Stomach smooth muscle (tissue), 2 donors: ENCODE measurements around the gene SRBD1.

Experiments used
- H3K27ac ChIP-seq: one replicate; pipeline ENCODE4 v1.7.0; 2013; ENCODE audit warnings: mild to moderate bottlenecking, low read length, inconsistent platforms
- H3K27me3 ChIP-seq, 2 donors: one replicate each; pipeline ENCODE4 v1.7.0; 2013; ENCODE audit warnings: low read length in 2 of 2; ENCODE audit not compliant: insufficient read depth in 2 of 2, control insufficient read depth in 1 of 2
- H3K36me3 ChIP-seq, 2 donors: one replicate each; pipeline ENCODE4 v1.7.0; 2013; ENCODE audit warnings: low read length in 2 of 2; ENCODE audit not compliant: control insufficient read depth in 2 of 2, insufficient read depth in 2 of 2
- H3K4me1 ChIP-seq: one replicate; pipeline ENCODE4 v1.7.0; 2013; ENCODE audit warnings: low read length; ENCODE audit not compliant: control insufficient read depth, insufficient read depth
- H3K4me3 ChIP-seq, 2 donors: one replicate each; pipeline ENCODE4 v1.7.0; 2013; ENCODE audit warnings: low read length in 2 of 2
- H3K9ac ChIP-seq, 2 donors: one replicate each; pipeline ENCODE4 v1.7.0; 2013; ENCODE audit warnings: low read length in 2 of 2, mild to moderate bottlenecking in 1 of 2
- H3K9me3 ChIP-seq, 2 donors: one replicate each; pipeline ENCODE4 v1.7.0; 2013; ENCODE audit warnings: low read length in 2 of 2; ENCODE audit not compliant: control insufficient read depth in 2 of 2
- donor health status: healthy.
- donor health status: Pancreatic carcinoma.

The SRBD1 gene

DNA sequence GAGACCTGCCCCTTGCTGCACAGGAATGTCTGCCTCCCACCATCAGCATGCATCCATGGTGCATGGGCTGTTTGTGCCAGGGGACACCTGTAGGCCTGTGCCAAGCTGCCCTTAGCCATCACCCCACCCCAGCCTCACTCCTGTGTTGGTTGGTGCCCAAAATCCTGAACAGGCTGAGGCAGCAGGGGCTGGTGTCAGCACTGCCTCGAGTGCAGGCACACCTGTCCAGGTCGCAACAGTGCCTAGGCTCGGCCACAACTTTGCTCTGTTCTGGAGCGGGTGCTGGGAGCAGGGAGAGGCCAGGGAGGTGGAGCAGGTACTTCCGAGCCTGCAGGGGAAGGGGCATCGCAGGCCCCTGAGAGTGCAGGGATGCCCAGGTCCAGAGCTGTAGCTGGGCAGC is 69.1 kb downstream of the SRBD1 start:
- Histone ChIP-seq H3K9me3 (no peaks in the 10 kb centered on the region), H3K27ac (no peak overlapping the region), H3K4me3 (no peak overlapping the region), H3K36me3 (peaks cover 17 to 18% of the 10 kb centered on the region in 2 donors), H3K27me3 (no peaks in the 10 kb centered on the region), H3K9ac (no peak overlapping the region), H3K4me1 (no peaks in the 10 kb centered on the region)

DNA sequence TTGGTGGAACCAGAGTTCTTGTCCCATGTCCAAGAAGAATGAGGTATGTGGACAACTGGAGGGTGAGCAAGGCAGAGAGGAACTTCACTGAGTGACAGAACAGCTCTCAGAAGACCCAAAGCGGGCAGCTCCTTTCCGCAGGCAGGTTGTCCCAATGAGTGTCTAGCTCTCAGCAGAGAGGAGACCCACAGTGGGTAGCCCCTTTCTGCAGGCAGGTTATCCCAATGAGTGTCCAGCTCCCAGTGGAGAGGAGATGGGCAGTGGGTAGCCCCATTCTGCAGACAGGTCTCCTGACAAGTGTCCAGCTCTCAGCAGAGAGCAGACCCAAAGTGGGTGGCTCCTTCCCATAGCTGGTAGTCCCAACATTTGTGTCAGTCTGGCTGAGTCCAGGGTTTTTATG is 69.6 kb downstream of the SRBD1 start:
- H3K4me3 ChIP-seq: no peak overlapping the region
- peaks cover 14 to 15% of the 10 kb centered on the region in 2 donors for H3K36me3 ChIP-seq
- H3K9me3 ChIP-seq: no peaks in the 10 kb centered on the region
- H3K27ac ChIP-seq: no peak overlapping the region
- no peak overlapping the region for H3K9ac ChIP-seq
- H3K4me1 ChIP-seq: no peaks in the 10 kb centered on the region
- H3K27me3 ChIP-seq: no peaks in the 10 kb centered on the region

DNA sequence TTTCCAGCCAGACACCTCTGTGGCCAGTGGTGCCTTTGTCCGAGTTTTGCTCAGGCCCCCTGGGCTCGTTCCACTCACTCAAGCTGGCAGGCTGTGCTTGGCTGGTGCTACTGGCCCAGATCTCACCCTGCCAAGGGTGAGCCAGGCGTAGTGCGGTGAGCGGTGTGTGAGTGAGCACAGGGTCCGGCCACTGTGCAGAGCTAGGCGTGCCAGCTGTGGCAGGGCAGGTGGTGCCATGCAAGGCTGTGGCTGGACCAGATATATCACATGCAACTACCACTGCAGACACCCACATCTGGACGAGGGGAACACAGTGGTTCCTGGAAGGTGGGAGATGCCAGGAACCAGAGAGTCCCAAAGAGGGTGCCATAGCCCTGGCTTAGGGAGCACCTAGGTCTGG is 70.1 kb downstream of the SRBD1 start:
- Histone ChIP-seq H3K27me3 (no peaks in the 10 kb centered on the region), H3K9ac (no peak overlapping the region), H3K4me1 (no peaks in the 10 kb centered on the region), H3K27ac (no peak overlapping the region), H3K9me3 (no peaks in the 10 kb centered on the region), H3K4me3 (no peak overlapping the region), H3K36me3 (peaks cover 11 to 14% of the 10 kb centered on the region in 2 donors)

DNA sequence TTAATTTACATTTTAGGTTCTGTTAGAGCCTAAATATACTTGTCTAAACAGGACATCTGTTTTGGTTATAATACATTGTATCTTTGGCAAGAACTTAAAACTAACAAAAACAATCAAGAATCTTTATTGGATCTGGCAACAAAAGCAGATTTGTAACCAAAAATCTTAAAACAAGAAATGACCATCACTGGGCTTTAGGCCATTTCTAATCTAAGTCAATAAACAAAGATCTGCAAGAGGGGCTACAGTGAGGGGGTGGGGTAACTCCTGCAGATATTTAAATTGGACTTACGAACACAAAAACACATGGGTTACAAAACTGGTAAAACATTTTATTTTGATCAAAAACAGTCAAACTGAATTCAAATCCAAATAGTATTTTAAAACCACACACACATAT is 77.3 kb downstream of the SRBD1 start:
- no peaks in the 10 kb centered on the region for H3K27me3 ChIP-seq
- H3K27ac ChIP-seq: no peak overlapping the region
- peaks cover 0 to 7% of the 10 kb centered on the region in 2 donors for H3K36me3 ChIP-seq
- H3K4me3 ChIP-seq: no peak overlapping the region
- H3K9me3 ChIP-seq: no peaks in the 10 kb centered on the region
- H3K9ac ChIP-seq: no peak overlapping the region
- H3K4me1 ChIP-seq: no peaks in the 10 kb centered on the region

DNA sequence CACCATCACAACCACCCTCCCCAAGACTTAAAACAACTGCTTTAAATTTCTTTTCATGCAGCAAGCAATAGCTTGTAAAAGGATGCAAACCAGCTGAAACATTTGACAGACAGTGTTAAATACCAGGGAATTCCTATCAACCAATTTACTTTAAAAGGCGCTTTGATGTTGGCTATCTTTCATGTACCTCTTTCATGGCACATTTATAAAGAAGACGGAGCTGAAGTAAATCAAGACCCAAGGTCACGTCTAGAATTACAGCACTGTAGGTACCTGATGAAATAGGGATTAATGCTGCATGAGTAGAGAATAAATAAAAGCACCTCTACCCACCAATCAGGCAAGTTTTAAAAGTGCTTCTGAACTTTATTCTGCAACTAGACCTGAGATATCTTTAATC is 78.9 kb downstream of the SRBD1 start:
- Histone ChIP-seq H3K27me3 (no peaks in the 10 kb centered on the region), H3K4me3 (no peak overlapping the region), H3K36me3 (no peaks in the 10 kb centered on the region), H3K9me3 (no peaks in the 10 kb centered on the region), H3K27ac (no peak overlapping the region), H3K9ac (no peak overlapping the region), H3K4me1 (no peaks in the 10 kb centered on the region)

DNA sequence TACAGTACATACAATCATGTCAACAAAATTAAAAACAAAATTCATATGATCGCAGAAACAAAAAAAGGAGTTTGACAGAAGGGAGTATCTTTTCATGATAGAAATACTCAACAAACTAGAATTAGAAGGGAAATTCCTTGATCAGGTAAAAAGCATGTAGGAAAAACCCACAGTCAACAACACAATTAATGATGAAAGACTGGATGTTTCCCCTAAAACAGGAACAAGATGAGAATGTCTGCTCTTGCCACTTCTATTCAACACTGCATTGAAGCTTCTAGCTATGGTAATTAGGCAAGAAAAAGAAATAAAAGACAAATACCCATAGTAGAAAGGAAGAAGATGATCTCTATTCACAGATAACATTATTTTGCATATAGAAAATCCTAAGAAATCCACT is 87.1 kb downstream of the SRBD1 start:
- Histone ChIP-seq H3K27me3 (no peaks in the 10 kb centered on the region), H3K36me3 (peaks cover 0 to 3% of the 10 kb centered on the region in 2 donors), H3K4me1 (no peaks in the 10 kb centered on the region), H3K27ac (no peak overlapping the region), H3K9ac (no peak overlapping the region), H3K9me3 (no peaks in the 10 kb centered on the region), H3K4me3 (no peak overlapping the region)

DNA sequence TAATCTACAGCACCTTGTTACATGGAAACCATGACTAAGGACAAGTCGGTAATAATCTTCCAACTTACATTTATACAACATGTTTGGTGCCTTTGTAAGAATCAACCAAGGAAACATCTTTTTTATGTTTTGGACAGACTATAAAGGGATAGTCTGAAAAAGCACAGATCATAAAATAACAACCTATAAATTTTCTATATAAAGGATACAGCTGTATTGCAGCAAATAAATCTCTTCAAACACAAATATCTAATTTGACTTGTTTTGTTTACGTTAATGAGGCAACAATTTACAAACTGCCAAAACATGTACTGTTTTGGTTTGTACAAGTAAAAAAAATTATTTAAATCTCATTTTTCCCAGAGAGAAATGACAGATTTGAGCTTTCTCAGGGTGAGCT is 92.5 kb downstream of the SRBD1 start:
- no peak overlapping the region for H3K4me3 ChIP-seq
- H3K4me1 ChIP-seq: no peaks in the 10 kb centered on the region
- no peak overlapping the region for H3K9ac ChIP-seq
- H3K36me3 ChIP-seq: no peaks in the 10 kb centered on the region
- H3K27me3 ChIP-seq: no peaks in the 10 kb centered on the region
- H3K27ac ChIP-seq: no peak overlapping the region
- H3K9me3 ChIP-seq: no peaks in the 10 kb centered on the region

DNA sequence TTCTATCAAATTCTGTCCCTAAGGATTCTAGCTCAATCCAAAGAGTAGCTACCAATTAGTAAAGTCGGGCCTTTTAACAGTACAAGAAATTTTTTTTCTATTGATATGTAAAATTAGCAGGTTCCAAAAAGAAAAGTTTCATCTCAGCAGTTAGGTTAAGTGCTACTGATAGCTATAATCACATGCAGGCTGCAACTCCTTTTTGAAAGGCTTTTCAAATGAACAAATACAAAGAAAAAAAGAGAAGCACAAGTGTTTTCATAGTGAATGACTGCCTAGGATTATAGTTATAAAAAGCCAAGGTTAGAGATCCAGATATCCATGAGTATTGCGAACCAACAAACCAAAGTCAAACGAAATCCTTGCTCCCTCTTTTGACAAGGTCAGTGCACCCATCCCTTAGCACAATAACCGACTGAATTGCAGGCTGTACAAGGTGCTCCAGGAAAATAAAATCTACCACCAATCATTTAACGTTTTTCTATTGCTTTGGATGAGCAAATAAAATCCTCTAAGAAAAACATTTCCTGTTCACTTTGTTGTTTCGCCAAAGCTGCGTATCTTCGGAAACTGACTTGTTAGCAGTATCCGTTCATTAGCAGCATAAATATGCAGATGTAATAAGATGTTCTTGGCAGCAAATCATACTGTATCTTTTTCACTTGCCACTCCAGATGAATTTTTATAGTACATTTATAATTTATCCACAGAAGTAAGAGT is 100.2 kb downstream of the SRBD1 start:
- no peak overlapping the region for H3K9ac ChIP-seq
- no peaks in the 10 kb centered on the region for H3K4me1 ChIP-seq
- no peaks in the 10 kb centered on the region for H3K9me3 ChIP-seq
- no peaks in the 10 kb centered on the region for H3K27me3 ChIP-seq
- no peak overlapping the region for H3K4me3 ChIP-seq
- no peak overlapping the region for H3K27ac ChIP-seq
- H3K36me3 ChIP-seq: no peaks in the 10 kb centered on the region

DNA sequence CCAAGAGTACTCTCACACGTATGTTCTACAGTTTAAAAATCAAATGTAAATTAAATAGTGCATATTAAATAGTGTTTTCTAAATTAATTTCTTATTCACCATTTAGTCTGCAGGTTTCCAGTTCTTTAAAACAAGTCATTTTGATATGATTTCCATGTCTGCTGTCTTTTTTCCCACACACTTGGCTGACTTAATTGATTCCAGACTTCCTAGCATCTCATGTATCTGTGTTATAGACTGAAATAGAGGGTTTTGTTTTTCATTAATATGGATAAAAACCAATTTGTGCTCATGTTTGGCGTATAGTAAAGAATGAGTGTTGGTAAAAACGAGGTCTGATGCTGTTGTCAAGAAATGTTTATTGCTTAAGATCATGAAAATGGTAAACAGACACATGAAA is 104.3 kb downstream of the SRBD1 start:
- Histone ChIP-seq H3K27me3 (no peaks in the 10 kb centered on the region), H3K36me3 (no peaks in the 10 kb centered on the region), H3K4me1 (no peaks in the 10 kb centered on the region), H3K9me3 (no peaks in the 10 kb centered on the region), H3K27ac (no peak overlapping the region), H3K4me3 (no peak overlapping the region), H3K9ac (no peak overlapping the region)

DNA sequence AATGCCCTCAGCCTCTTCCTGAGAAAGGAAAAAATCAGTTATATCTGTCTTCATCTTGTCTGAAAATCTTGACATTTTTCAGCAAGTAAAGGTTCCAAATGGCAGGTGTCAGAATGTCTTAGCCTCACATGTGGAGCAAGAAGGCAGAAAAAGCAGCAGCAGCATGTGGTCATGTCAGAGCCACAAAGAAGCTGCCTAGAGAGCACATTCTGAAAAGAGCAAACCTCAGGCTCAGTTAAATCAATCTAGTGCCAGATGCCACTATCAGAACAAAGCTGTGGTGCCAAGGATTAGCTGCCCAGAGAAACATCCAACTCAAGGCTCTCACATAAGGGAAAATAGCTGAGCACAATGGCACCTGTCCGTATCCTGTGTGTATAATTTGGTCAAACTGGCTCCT is 105.9 kb downstream of the SRBD1 start:
- Histone ChIP-seq H3K27me3 (no peaks in the 10 kb centered on the region), H3K9me3 (no peaks in the 10 kb centered on the region), H3K9ac (no peak overlapping the region), H3K4me1 (no peaks in the 10 kb centered on the region), H3K4me3 (no peak overlapping the region), H3K27ac (no peak overlapping the region), H3K36me3 (no peaks in the 10 kb centered on the region)

DNA sequence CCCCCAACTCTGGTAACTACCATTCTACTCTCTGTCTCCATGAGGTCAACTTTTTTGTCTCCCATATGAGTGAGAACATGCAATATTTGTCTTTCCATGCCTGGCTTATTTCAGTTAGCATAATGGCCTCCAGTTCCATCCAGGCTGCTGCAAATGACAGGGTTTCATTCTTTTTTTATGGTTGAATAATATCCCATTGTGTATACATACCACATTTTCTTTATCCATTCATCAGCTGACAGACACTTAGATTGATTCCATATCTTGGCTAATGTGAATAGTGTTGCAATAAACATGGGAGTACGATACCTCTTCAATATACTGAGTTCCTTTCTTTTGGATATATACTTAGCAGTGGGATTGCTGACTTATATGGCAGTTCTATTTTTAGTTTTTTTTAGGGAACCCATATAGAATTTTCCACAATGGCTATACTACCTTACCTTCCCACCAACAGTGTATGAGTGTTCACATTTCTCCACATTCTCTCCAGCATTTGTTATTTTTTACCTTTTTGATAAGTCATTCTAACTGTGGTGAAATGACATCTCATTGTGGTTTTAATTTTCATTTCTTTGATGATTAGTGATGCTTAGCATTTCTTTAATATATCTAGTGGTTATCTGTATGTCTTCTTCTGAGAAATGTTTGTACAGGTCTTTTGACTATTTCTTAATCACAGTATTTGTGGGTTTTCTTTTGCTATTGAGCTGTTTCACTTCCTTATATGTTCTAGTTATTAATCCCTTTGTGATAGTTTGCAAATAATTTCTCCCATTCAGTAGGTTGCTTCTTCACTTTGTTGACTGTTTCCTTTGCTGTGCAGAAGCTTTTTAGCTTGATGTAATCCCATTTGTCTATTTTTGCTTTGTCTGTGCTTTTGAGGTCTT is 112.2 kb downstream of the SRBD1 start:
- Histone ChIP-seq H3K36me3 (no peaks in the 10 kb centered on the region), H3K4me3 (no peak overlapping the region), H3K27ac (no peak overlapping the region), H3K4me1 (no peaks in the 10 kb centered on the region), H3K27me3 (no peaks in the 10 kb centered on the region), H3K9me3 (no peaks in the 10 kb centered on the region), H3K9ac (no peak overlapping the region)
